ENCODE results near the gene ELFN2.

DNA sequence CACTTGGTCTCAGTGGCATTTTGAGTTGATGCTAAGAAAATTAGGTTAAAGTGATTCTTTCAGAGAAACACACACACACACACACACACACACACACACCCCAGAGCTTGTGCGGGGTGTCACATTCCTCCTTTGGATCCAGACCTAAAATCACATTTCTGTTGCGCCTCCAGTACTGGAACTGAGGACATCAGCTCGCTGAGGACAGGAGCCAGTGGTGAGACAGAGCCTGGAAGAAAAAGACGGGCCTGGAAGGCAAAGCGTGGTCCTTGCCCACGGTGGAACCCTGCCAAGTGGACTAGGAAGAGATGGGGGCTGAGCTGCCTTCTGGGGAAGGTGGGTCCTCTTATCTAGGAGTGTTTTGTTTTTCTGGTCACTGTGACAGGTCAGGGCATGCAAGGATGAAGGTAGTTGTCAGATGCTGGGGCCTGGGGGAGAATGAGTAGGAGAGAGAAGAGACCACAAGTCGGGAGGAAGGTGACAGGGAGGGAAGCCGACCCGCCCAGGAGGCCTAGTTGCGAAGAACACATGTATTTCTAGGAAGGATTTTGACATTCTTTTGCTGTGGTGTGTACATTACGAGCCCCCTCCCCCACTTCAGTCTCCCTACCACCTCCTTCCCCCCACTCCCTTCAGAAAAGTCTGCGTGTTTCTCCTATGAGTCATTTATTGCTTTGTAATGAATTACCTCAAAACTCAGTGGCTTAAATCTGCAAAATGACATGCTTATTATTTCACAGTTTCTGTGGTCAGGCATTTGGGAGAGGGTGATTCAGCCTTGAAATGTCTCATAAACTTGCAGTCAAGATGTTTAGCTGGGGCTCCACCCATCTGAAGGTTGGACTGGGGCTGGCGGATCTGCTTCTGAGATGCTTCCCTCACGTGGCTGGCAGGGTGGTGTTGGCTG, 4.8 kb upstream of the ELFN2 start:
- no peak for TF ChIP-seq CTCF (IDR thresholded peaks at IDR 0.05)
- no peak for TF ChIP-seq ZFX (IDR thresholded peaks at IDR 0.05; ENCODE audit: borderline replicate concordance)
